Neural progenitor cell (in vitro differentiated cells): Measurements from ENCODE around the gene EVL.

ENCODE experiments used
- EZH2 ChIP-seq: fragments of 200-600 bp; sonication (generic); IDR thresholded peaks from 2 replicates; pipeline ENCODE4 v1.6.1; 2017; ENCODE audit warnings: antibody characterized with exemption, mild to moderate bottlenecking, moderate library complexity
- TF ChIP-seq, protein P1 (sequence below): fragments of 200-600 bp; sonication (generic); IDR thresholded peaks from 2 replicates; pipeline ENCODE4 v1.5.1; 2017; ENCODE audit warnings: antibody characterized with exemption, mild to moderate bottlenecking

- TF ChIP-seq, protein P1, sequence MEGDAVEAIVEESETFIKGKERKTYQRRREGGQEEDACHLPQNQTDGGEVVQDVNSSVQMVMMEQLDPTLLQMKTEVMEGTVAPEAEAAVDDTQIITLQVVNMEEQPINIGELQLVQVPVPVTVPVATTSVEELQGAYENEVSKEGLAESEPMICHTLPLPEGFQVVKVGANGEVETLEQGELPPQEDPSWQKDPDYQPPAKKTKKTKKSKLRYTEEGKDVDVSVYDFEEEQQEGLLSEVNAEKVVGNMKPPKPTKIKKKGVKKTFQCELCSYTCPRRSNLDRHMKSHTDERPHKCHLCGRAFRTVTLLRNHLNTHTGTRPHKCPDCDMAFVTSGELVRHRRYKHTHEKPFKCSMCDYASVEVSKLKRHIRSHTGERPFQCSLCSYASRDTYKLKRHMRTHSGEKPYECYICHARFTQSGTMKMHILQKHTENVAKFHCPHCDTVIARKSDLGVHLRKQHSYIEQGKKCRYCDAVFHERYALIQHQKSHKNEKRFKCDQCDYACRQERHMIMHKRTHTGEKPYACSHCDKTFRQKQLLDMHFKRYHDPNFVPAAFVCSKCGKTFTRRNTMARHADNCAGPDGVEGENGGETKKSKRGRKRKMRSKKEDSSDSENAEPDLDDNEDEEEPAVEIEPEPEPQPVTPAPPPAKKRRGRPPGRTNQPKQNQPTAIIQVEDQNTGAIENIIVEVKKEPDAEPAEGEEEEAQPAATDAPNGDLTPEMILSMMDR: no peak
- no peak for TF ChIP-seq EZH2
Measured at GRCh38 chr14:100105357-100106169, 40.3 kb downstream of the EVL start.
